HUDEP-2 (cell line): ENCODE measurements around the gene NCCRP1.

Experiments used
- DNase-seq, 76 experiments: peaks; one replicate each; lab custom pipeline; 2025; ENCODE audit not compliant: unreplicated experiment in 76 of 76; lab: John Stamatoyannopoulos, UW

NCCRP1 gene

GRCh38 chr19:39163621-39164020, 33.1 kb upstream of the NCCRP1 start:
- no peak for DNase-seq

GRCh38 chr19:39164289-39164688, 32.5 kb upstream of the NCCRP1 start:
- DNase-seq: no peak

- DNase-seq: no peak
These were observed 30.9 kb upstream of the NCCRP1 start for GRCh38 chr19:39165857-39166256.

GRCh38 chr19:39166571-39167391, 30.0 kb upstream of the NCCRP1 start:
- DNase-seq: no peak

GRCh38 chr19:39167461-39168257, 29.1 kb upstream of the NCCRP1 start:
- DNase-seq: no peak

GRCh38 chr19:39168258-39169142, 28.3 kb upstream of the NCCRP1 start:
- DNase-seq: no peak

GRCh38 chr19:39169143-39169810, 27.5 kb upstream of the NCCRP1 start:
- no peak for DNase-seq

- no peak for DNase-seq
These were observed 26.2 kb upstream of the NCCRP1 start for GRCh38 chr19:39170386-39171231.

- DNase-seq: no peak
These were observed 25.0 kb upstream of the NCCRP1 start for GRCh38 chr19:39171479-39172465.

- DNase-seq: no peak
These were observed 23.9 kb upstream of the NCCRP1 start for GRCh38 chr19:39172700-39173501.

- no peak for DNase-seq
These were observed 23.2 kb upstream of the NCCRP1 start for GRCh38 chr19:39173502-39173991.

- DNase-seq: no peak
These were observed 22.6 kb upstream of the NCCRP1 start for GRCh38 chr19:39174142-39174541.

GRCh38 chr19:39174558-39175544, 21.9 kb upstream of the NCCRP1 start:
- no peak for DNase-seq

GRCh38 chr19:39175564-39175963, 21.2 kb upstream of the NCCRP1 start:
- DNase-seq: no peak

GRCh38 chr19:39177110-39177699, 19.6 kb upstream of the NCCRP1 start:
- DNase-seq: no peak

- no peak for DNase-seq
These were observed 19.0 kb upstream of the NCCRP1 start for GRCh38 chr19:39177736-39178135.
